Fibroblast of skin of right biceps (primary cell): Measurements from ENCODE around the gene GDF9.

ENCODE experiments used
- DNase-seq: peaks from one replicate; pipeline ENCODE4 v3.0.0-alpha.2; 2013

GDF9 gene

DNA sequence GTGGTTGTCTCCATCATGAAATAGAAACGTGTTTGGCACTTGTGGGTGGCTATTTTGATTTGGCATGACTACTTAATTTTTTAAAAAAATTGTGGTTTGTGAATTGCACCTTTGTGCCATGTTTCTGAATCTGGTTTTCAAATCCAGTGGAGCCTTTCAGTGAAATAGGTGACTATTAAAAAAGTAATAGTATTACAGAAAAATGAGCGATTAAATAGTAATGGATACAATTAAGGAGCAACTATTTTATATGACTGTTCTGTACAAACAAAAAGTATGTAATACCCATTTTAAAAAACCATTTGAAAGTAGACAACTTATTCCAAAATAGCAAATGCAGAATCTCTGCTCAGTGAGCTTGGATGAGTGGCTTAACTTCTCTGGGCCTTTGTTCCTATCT, 50.2 kb downstream of the GDF9 start:
- DNase-seq = no peak

DNA sequence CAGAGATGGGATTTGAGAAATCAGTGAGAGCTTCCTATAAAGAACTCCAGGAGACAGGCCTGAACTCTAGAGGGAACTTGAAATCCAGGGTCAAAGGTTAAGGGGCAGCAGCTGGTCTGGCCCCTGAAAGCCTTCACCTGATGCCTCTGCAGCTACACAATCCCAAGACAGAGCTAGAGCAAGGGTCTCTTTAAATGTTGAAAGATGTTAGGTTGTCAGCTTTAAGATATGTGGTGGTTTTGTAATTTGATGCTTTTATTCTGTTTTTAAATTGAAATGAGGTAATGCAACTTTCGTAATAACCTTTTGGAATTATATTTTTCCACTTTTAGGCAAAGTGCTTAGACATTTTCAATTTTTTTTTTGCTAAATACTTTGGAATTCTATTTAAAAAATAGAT, 50.8 kb downstream of the GDF9 start:
- DNase-seq = peak; percentile 26

DNA sequence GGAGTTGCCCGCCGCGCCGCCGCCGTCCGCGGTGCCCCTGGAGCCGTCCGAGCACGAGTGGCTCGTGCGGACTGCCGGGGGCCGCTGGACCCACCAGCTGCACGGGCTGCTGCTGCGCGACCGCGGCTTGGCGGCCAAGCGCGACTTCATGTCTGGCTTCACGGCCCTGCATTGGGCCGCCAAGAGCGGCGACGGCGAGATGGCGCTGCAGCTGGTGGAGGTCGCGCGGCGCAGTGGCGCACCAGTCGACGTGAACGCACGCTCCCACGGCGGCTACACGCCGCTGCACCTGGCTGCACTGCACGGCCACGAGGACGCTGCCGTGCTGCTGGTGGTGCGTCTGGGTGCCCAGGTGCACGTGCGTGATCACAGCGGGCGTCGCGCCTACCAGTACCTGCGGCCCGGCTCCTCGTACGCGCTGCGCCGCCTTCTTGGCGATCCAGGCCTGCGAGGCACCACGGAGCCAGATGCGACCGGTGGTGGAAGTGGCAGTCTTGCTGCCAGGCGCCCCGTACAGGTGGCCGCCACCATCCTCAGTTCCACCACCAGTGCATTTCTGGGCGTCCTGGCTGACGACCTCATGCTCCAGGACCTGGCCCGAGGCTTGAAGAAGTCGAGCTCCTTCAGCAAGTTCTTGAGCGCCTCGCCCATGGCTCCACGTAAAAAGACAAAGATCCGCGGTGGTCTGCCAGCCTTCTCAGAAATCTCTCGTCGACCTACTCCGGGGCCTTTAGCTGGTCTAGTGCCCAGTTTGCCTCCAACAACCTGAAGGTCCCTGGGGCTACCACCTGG, 51.6 kb downstream of the GDF9 start:
- DNase-seq = no peak

DNA sequence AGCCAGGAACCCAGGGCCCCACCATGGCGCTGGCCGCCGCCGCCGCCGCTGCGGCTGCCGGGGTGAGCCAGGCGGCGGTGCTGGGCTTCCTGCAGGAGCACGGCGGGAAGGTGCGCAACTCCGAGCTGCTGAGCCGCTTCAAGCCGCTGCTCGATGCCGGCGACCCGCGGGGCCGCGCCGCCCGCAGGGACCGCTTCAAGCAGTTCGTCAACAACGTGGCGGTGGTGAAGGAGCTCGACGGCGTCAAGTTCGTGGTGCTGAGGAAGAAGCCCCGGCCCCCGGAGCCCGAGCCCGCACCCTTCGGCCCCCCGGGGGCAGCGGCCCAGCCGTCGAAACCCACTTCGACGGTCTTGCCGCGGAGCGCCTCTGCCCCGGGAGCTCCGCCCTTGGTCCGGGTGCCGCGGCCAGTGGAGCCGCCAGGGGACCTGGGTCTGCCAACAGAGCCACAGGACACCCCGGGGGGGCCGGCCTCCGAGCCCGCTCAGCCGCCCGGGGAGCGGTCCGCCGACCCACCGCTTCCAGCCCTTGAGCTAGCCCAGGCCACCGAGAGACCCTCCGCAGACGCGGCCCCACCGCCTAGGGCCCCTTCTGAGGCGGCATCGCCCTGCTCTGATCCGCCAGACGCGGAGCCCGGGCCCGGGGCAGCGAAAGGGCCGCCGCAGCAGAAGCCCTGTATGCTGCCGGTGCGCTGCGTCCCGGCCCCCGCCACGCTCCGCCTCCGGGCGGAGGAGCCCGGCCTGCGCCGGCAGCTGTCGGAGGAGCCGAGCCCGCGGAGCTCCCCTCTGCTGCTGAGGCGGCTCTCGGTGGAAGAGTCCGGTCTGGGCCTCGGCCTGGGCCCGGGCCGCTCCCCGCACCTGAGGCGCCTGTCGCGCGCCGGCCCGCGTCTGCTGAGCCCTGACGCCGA, 52.4 kb downstream of the GDF9 start:
- no peak for DNase-seq

DNA sequence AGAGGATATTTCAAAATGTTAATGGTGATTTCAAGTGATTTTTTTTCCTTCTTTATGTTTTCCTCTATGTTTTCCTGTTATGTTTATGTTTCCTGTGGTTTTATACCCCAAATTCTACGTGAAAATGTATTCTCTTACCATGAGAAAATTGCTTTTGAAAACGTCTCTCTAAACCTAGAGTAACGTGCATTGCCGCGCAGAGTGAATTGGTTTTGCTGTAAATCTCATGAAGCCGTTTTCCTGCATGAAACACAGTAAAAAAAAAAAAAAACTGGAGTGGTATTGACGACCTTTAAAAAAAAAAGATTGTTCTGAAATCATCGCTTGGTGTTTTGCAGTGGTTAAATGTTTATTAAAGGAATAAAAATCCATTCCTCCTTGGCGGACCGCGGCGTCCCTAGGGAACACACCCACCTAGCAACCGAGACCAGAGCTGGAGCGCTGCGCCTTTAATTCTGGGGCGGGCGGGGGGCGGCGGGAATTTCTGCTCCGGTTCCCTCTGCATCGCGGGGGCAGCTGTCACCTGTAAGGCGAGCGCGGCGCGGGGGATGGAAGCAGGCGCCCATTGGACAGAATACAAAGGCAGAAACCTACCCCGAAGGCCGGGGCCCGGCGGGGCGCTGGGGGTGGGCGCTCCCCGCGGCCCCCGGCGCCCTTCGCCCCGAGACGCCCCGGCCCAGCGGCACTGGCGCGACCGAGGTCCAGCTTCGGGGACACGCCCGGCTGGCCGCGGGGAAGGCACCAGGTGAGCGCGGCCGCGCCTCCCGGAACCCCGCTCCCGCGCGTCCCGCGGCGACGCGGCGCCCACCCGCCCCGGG, 53.3 kb downstream of the GDF9 start, which contains the start of gene SOWAHA:
SOWAHA (plus strand) TSS at position 522 of the 818 bp plus-strand sequence. CDS start 320 bp downstream, outside the sequence.
- no peak for DNase-seq

DNA sequence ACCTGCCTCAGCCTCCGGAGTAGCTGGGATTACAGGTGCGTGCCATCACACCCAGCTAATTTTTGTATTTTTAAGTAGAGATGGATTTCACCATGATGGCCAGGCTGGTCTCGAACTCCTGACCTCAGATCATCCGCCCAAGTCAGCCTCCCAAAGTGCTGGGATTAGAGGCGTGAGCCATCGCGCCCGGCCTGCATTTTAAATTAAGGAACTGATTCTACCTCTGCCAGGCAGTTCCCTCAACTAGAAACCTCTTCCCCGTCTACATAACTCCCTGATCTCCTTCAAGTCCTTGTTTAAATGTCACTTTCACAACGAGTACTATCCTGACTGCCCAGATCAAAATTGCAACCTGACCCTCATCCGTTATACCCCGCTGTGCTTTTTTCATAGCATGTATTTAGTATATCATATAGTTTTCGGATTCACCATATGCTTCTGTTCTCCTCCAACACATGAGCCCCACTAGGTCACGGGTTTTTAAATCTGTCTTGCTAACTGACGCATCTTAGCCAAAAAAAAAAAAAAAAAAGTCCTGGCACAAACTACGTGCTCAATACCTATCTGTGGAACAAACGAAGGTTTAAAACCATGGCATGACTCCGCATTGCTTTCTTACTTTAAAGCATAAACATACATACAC, 54.0 kb downstream of the GDF9 start:
- no peak for DNase-seq
